ENCODE measurements around the gene SEMA5A. TPM values are rescaled to one million over a fixed set of nuclear protein-coding genes. Genes with fewer than 3 reads are reported as not detected.

Gene SEMA5A
- total RNA-seq, 6 experiments from 2014 or later, result 54.2 to 69.7 (median 59.9) TPM

DNA sequence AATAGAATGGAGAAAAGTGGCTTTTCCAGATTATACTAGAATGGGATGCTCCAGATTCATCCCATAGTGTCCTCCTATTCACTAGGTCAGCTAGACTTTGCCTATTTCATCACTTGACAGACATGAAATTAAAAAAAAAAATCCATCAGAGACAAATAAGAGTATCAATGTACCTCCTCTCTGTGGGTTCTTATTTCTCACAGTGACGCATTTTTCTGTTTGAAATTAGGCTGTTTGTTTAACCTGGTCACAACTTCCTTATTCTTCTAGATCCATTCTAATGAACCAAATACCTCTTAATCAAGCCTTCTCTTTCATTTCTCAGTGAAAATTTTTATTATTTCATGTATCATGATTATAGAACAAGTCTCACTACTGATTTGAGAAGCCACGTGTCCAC is 305.4 kb downstream of the SEMA5A start:
- DNase-seq, result no peak
- no peaks in the 10 kb centered on the region; the same call in 1 of the 2 replicates for H3K27me3 Mint-ChIP-seq (ENCODE audit: insufficient read depth)
- H3K4me3 Mint-ChIP-seq, result no peak overlapping the region
- no peaks in the 10 kb centered on the region for H3K9me3 Mint-ChIP-seq
- H3K27ac Mint-ChIP-seq, result no peak overlapping the region
- TF ChIP-seq, protein P1, sequence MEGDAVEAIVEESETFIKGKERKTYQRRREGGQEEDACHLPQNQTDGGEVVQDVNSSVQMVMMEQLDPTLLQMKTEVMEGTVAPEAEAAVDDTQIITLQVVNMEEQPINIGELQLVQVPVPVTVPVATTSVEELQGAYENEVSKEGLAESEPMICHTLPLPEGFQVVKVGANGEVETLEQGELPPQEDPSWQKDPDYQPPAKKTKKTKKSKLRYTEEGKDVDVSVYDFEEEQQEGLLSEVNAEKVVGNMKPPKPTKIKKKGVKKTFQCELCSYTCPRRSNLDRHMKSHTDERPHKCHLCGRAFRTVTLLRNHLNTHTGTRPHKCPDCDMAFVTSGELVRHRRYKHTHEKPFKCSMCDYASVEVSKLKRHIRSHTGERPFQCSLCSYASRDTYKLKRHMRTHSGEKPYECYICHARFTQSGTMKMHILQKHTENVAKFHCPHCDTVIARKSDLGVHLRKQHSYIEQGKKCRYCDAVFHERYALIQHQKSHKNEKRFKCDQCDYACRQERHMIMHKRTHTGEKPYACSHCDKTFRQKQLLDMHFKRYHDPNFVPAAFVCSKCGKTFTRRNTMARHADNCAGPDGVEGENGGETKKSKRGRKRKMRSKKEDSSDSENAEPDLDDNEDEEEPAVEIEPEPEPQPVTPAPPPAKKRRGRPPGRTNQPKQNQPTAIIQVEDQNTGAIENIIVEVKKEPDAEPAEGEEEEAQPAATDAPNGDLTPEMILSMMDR (IDR thresholded peaks at IDR 0.05), result no peak
- peaks cover 44% of the 10 kb centered on the region for H3K4me1 Mint-ChIP-seq (ENCODE audit: low read depth)
- peaks cover 4% of the 10 kb centered on the region for H3K36me3 Mint-ChIP-seq (ENCODE audit: low read depth)

DNA sequence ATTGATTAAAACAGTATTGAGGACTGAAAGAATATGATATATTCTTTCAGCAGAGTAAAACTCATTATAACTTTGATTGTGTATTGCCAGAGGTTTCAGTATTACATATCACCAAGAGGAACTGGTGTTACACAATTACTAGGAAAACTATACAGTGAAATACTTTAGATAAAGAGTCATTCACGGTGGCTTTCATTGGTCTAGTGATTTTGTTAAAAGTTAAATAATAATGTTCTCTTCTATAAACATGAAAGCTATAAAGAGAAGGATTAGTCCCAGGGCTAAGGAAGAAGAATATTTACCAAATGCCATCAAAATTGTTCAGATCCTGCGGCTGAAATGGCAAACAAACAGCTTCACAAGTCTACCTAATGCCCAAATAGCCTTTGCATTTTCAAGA is 306.2 kb downstream of the SEMA5A start:
- TF ChIP-seq, protein P1 (IDR thresholded peaks at IDR 0.05), result no peak
- Mint-ChIP-seq H3K4me1 (ENCODE audit: low read depth) (peaks cover 36% of the 10 kb centered on the region), H3K9me3 (no peaks in the 10 kb centered on the region), H3K27ac (peak overlapping the region; percentile 69), H3K4me3 (peak overlapping the region; percentile 27), H3K36me3 (ENCODE audit: low read depth) (peaks cover 7% of the 10 kb centered on the region), H3K27me3 (ENCODE audit: insufficient read depth) (no peaks in the 10 kb centered on the region; the same call in 1 of the 2 replicates)
- no peak for DNase-seq

DNA sequence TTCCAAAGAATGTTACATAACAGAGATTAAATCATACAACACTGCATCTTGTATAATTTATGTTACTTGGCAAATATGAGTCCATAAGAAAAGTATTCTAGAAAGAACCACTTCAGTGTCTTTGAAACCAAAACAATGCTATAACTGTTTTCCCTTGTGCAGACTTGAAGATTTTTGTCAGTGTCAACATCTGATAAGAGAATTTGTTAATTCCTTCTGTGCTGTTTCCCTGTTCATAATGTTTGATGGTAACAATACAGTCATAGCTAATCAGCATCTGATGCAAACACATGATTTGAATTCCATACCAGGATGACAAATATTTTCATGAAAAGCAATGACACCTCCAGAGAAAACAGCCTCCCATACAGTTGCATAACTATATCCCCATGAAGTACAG is 306.8 kb downstream of the SEMA5A start:
- Mint-ChIP-seq H3K4me3 (peak overlapping the region; percentile 22; the same call in 1 of the 2 replicates), H3K4me1 (ENCODE audit: low read depth) (peaks cover 38% of the 10 kb centered on the region), H3K36me3 (ENCODE audit: low read depth) (peaks cover 7% of the 10 kb centered on the region), H3K27me3 (ENCODE audit: insufficient read depth) (no peaks in the 10 kb centered on the region; the same call in 1 of the 2 replicates), H3K9me3 (no peaks in the 10 kb centered on the region), H3K27ac (peak overlapping the region; percentile 69)
- peak; percentile 34 for DNase-seq
- TF ChIP-seq, protein P1 (IDR thresholded peaks at IDR 0.05), result no peak

DNA sequence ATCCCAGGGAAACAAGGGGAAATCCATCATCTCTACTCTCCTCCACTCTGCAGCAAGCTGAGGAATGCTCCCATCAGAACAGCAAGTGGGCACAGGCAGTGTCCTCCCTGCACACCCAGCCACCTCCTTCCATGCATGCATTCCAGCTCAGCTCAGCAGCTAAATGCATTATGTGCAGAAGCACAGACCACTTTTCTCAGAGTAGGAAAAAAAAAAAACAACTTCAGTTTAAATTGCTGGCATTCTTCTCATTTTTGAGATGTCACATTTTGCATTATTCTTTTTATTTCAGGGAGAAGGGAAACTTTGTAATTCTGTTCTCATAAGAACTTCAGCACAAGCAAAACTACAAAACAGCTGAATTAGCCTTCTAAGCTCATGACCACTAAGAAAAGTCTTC is 312.2 kb downstream of the SEMA5A start:
- peaks cover 48% of the 10 kb centered on the region for H3K4me1 Mint-ChIP-seq (ENCODE audit: low read depth)
- TF ChIP-seq, protein P1 (IDR thresholded peaks at IDR 0.05), result no peak
- peak overlapping the region; percentile 10; the same call in 1 of the 2 replicates for H3K4me3 Mint-ChIP-seq
- peak overlapping the region; percentile 35; the same call in 1 of the 2 replicates for H3K27ac Mint-ChIP-seq
- peaks cover 30% of the 10 kb centered on the region for H3K36me3 Mint-ChIP-seq (ENCODE audit: low read depth)
- DNase-seq, result peak; percentile 16
- no peaks in the 10 kb centered on the region for H3K9me3 Mint-ChIP-seq
- H3K27me3 Mint-ChIP-seq (ENCODE audit: insufficient read depth), result no peaks in the 10 kb centered on the region; the same call in none of the 2 replicates

DNA sequence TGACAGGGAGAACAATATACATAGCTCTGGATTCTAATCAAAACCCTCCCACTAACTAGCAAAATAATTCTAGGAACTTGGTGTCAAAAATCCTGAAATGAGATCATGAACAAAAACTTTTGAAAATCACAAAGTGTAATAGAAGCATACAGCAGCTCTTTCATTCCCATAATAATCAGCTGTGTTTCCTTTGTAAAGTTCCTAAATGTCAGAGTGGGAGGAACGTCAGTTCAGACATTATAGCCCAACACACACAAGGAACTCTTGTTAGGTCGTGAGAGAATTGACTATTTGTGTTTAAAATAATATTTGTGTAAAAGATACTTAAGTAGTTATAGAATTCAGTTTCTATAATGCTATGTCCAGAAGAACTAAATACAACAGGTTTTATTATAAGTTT is 312.8 kb downstream of the SEMA5A start:
- TF ChIP-seq, protein P1 (IDR thresholded peaks at IDR 0.05), result no peak
- Mint-ChIP-seq H3K27ac (no peak overlapping the region), H3K36me3 (ENCODE audit: low read depth) (peaks cover 34% of the 10 kb centered on the region), H3K9me3 (no peaks in the 10 kb centered on the region), H3K27me3 (ENCODE audit: insufficient read depth) (no peaks in the 10 kb centered on the region; the same call in none of the 2 replicates), H3K4me3 (no peak overlapping the region), H3K4me1 (ENCODE audit: low read depth) (peaks cover 42% of the 10 kb centered on the region)
- DNase-seq, result no peak

Data from HFFc6 (cell line).